Smooth muscle cell (in vitro differentiated cells): Measurements from ENCODE around the gene PCNX4. TPM values are rescaled to one million over a fixed set of nuclear protein-coding genes. Genes with fewer than 3 reads are reported as not detected.

Source experiments
- DNase-seq: peaks from one replicate; lab custom pipeline; 2025; ENCODE audit not compliant: unreplicated experiment; lab: John Stamatoyannopoulos, UW
- H2AFZ ChIP-seq: fragments of 200-600 bp; sonication (generic); 2 replicates; pipeline ENCODE4 v1.6.0; 2016; ENCODE audit warnings: antibody characterized with exemption, low read depth, mild to moderate bottlenecking
- H3F3A ChIP-seq: fragments of 200-600 bp; sonication (generic); 2 replicates; pipeline ENCODE4 v1.6.0; 2017; ENCODE audit warnings: antibody characterized with exemption, low read depth
- H3K27ac ChIP-seq: fragments of 200-600 bp; sonication (generic); 2 replicates; pipeline ENCODE4 v1.5.1; 2016; ENCODE audit warnings: low read depth, mild to moderate bottlenecking
- H3K27me3 ChIP-seq: fragments of 200-600 bp; sonication (generic); 2 replicates; pipeline ENCODE4 v1.6.1; 2016; ENCODE audit warnings: low read depth, mild to moderate bottlenecking
- H3K36me3 ChIP-seq: fragments of 200-600 bp; sonication (generic); 2 replicates; pipeline ENCODE4 v1.5.1; 2016; ENCODE audit warnings: low read depth
- H3K4me1 ChIP-seq: fragments of 200-600 bp; sonication (generic); 2 replicates; pipeline ENCODE4 v1.5.1; 2016; ENCODE audit warnings: low read depth
- H3K4me2 ChIP-seq: fragments of 200-600 bp; sonication (generic); 2 replicates; pipeline ENCODE4 v1.6.0; 2016; ENCODE audit warnings: mild to moderate bottlenecking
- H3K4me3 ChIP-seq: fragments of 200-600 bp; sonication (generic); 2 replicates; pipeline ENCODE4 v1.5.1; 2016; ENCODE audit warnings: mild to moderate bottlenecking
- H3K79me2 ChIP-seq: fragments of 200-600 bp; sonication (generic); 2 replicates; pipeline ENCODE4 v1.6.0; 2016; ENCODE audit warnings: low read depth, mild to moderate bottlenecking
- H3K9ac ChIP-seq: fragments of 200-600 bp; sonication (generic); 2 replicates; pipeline ENCODE4 v1.6.0; 2016; ENCODE audit warnings: low read depth
- H3K9me3 ChIP-seq: fragments of 200-600 bp; sonication (generic); replicated peaks from 2 replicates; pipeline ENCODE4 v1.5.1; 2016; ENCODE audit warnings: low read depth
- H4K20me1 ChIP-seq: fragments of 200-600 bp; sonication (generic); 2 replicates; pipeline ENCODE4 v1.6.0; 2016; ENCODE audit warnings: low read depth
- CTCF ChIP-seq: fragments of 200-600 bp; sonication (generic); IDR thresholded peaks from 2 replicates; pipeline ENCODE4 v1.5.1; 2017; ENCODE audit warnings: borderline replicate concordance, mild to moderate bottlenecking, antibody characterized with exemption; ENCODE audit not compliant: insufficient read depth, poor library complexity, severe bottlenecking
- WGBS: methylation state at CpG from one replicate; pipeline ENCODE4 v1.1.7; 2016; ENCODE audit warnings: low lambda C conversion rate; 5-methylcytosine and 5-hydroxymethylcytosine counted together
- polyA plus RNA-seq: library from polyadenylated mRNA; unstranded; fragments of >200 nt; fragmentation: Nextera tagmentation; extraction: Ambion mirVana; gene quantifications from 2 replicates; pipeline ENCODE4 v1.2.1, GENCODE V29; 2016
- total RNA-seq: library from RNA; depleted of rRNA; stranded (reverse); fragments of >200 nt; gene quantifications from 2 replicates; pipeline ENCODE4 v1.2.3, GENCODE V29; 2014

PCNX4 gene
- total and polyA plus RNA-seq, 2 experiments from 2014 or later: 28.2 to 93.9 TPM

DNA sequence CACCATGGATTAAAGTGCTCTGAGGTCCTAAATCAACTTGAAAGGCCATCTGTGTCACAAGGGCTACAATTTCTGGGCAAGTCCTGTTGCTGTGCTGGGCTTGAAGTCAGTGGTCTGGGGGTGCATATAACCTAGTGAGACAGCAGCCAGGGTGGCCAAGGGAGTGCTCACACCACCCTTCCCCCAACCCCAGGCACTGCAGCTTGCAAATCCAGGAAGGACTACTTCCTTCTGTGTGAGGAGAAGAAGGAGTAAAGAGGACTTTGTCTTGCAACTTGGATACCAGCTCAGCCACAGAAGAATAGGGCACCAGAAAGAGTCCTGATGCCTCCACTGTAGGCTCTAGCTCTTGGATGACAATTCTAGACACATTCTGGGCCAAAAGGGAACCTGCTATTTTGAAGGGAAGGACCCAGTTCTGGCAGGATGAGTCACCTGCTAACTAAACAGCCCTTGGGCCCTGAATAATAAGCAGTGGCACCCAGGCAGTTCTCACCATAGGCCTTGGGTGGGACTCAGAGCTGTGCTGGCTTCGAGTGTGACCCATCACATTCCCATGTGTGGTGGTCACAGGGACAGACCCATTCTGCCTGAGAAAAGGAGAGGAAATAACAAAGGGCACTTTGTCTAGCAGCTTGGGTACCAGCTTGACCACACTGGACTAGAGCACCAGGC, 106.0 kb downstream of the PCNX4 start:
- Histone ChIP-seq H3K27ac (no peak overlapping the region), H2AFZ (no peak overlapping the region)
- WGBS: 73% methylated on average over 1 of the region's 1 CpG

DNA sequence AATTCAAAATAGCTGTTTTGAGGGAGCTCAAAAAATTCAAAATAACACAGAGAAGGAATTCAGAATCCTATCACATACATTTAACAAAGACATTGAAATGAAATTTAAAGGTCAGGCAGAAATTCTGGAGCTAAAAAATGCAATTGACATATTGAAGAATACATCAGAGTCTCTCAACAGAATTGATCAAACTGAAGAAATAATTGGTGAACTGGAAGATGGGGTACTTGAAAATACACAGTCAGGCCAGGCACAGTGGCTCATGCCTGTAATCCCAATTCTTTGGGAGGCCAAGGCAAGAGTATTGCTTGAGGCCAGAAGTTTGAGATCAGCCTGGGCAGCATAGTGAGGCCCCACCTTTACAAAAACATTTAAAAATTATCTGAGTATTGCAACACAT, 107.6 kb downstream of the PCNX4 start:
- H3K4me2 ChIP-seq: no peak overlapping the region
- no peaks in the 10 kb centered on the region for H4K20me1 ChIP-seq
- no peaks in the 10 kb centered on the region for H3F3A ChIP-seq
- no peaks in the 10 kb centered on the region for H3K79me2 ChIP-seq
- H3K9me3 ChIP-seq: no peaks in the 10 kb centered on the region
- no peaks in the 10 kb centered on the region for H3K4me1 ChIP-seq
- TF ChIP-seq CTCF: no peak
- no peaks in the 10 kb centered on the region for H3K27me3 ChIP-seq
- no peak overlapping the region for H3K27ac ChIP-seq
- no peak overlapping the region for H2AFZ ChIP-seq
- DNase-seq: no peak
- no peak overlapping the region for H3K4me3 ChIP-seq
- no peak overlapping the region for H3K9ac ChIP-seq
- H3K36me3 ChIP-seq: no peaks in the 10 kb centered on the region

More for the DNA sequence above, 106.0 kb downstream of the PCNX4 start:
- no peaks in the 10 kb centered on the region for H4K20me1 ChIP-seq
- DNase-seq: no peak
- no peak overlapping the region for H3K4me2 ChIP-seq
- H3K9me3 ChIP-seq: no peaks in the 10 kb centered on the region
- H3K4me1 ChIP-seq: no peaks in the 10 kb centered on the region
- H3K79me2 ChIP-seq: no peaks in the 10 kb centered on the region
- no peak overlapping the region for H3K4me3 ChIP-seq
- TF ChIP-seq CTCF: no peak
- no peaks in the 10 kb centered on the region for H3F3A ChIP-seq
- H3K36me3 ChIP-seq: no peaks in the 10 kb centered on the region
- no peaks in the 10 kb centered on the region for H3K27me3 ChIP-seq
- H3K9ac ChIP-seq: no peak overlapping the region

DNA sequence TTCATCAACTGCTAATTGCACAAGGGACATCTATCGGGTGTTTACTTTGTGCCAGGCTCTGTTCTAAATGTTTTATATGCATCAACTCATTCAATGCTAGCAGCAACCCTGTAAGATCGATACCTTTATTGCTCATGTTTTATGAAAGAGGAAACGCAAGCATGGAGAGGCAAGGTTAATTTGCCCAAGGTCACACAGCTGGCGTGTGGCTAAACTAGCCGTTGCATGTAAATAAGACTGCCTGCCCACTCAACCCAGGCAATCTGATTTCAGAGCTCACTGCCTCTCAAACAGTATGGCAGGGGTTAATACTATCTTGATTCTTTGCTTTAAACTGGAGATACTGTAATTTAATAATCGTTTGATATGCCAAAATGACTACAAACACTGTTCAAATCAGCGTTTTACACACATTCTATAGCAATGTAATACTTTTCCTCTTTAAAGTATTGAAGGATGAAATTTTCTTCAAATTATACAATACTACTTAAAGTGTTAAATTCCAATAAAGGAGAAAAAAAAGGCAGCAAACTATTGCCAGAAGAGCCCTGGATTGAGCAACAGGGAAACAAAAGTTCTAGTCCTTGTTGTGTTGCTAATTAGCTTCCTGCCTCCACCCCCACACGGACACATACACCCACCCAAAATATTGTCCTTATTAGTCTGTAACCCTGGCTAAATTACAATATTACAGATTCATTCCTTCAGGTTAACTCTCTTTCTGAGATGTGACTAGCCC, 112.5 kb downstream of the PCNX4 start:
- no peak for TF ChIP-seq CTCF
- no peaks in the 10 kb centered on the region for H4K20me1 ChIP-seq
- H2AFZ ChIP-seq: no peak overlapping the region
- no peaks in the 10 kb centered on the region for H3K79me2 ChIP-seq
- H3F3A ChIP-seq: no peaks in the 10 kb centered on the region
- H3K4me3 ChIP-seq: no peak overlapping the region
- H3K9me3 ChIP-seq: no peaks in the 10 kb centered on the region
- no peak for DNase-seq
- no peak overlapping the region for H3K9ac ChIP-seq
- H3K4me2 ChIP-seq: no peak overlapping the region
- H3K36me3 ChIP-seq: no peaks in the 10 kb centered on the region
- H3K27me3 ChIP-seq: no peaks in the 10 kb centered on the region
- no peak overlapping the region for H3K27ac ChIP-seq
- 69% methylated on average over 8 of the region's 8 CpGs for WGBS
- no peaks in the 10 kb centered on the region for H3K4me1 ChIP-seq
